ENCODE results near the gene DOCK2.

Gene DOCK2

GRCh38 chr5:169886033-169886432 lies 249.0 kb downstream of the DOCK2 start:
- H3K9me3 ChIP-seq (ENCODE audit: insufficient read depth, low read depth, low read length) = no peaks in the 10 kb centered on the region
- TF ChIP-seq CTCF (conservative IDR thresholded peaks at IDR 0.05; ENCODE audit: low read length) (no peak), EZH2phosphoT487 (IDR thresholded peaks at IDR 0.05; ENCODE audit: borderline replicate concordance) (no peak)

GRCh38 chr5:169886677-169887076 lies 249.6 kb downstream of the DOCK2 start:
- no peak for TF ChIP-seq CTCF (conservative IDR thresholded peaks at IDR 0.05; ENCODE audit: low read length)
- TF ChIP-seq EZH2phosphoT487 (IDR thresholded peaks at IDR 0.05; ENCODE audit: borderline replicate concordance) = no peak
- H4K20me1 ChIP-seq (ENCODE audit: insufficient read depth, low read length, poor library complexity, severe bottlenecking) = no peaks in the 10 kb centered on the region

More at GRCh38 chr5:169886033-169886432, 249.0 kb downstream of the DOCK2 start:
- Histone ChIP-seq H2AFZ (ENCODE audit: low read length) (no peak overlapping the region), H3K36me3 (ENCODE audit: insufficient read depth, low read length) (no peaks in the 10 kb centered on the region; the same call in 1 of the 2 replicates), H4K20me1 (ENCODE audit: insufficient read depth, low read length, poor library complexity, severe bottlenecking) (no peaks in the 10 kb centered on the region), H3K9me2 (replicated peaks; ENCODE audit: low read depth, low read length) (no peaks in the 10 kb centered on the region), H3K79me2 (ENCODE audit: insufficient read depth, low read length) (no peaks in the 10 kb centered on the region), H3K4me2 (ENCODE audit: low read depth, low read length, poor library complexity, severe bottlenecking) (no peak overlapping the region), H3K27me3 (ENCODE audit: insufficient read depth, low read length, poor library complexity, severe bottlenecking) (no peaks in the 10 kb centered on the region), H3F3A (ENCODE audit: low read depth) (no peaks in the 10 kb centered on the region), H3K9ac (ENCODE audit: low read depth, low read length, poor library complexity, severe bottlenecking) (no peak overlapping the region), H3K4me1 (ENCODE audit: insufficient read depth, low read length, poor library complexity, severe bottlenecking) (peaks cover 6% of the 10 kb centered on the region), H3K4me3 (ENCODE audit: low read length, poor library complexity, severe bottlenecking) (no peak overlapping the region)

GRCh38 chr5:169889572-169889971 lies 252.5 kb downstream of the DOCK2 start:
- H3K36me3 ChIP-seq (ENCODE audit: insufficient read depth, low read length) = no peaks in the 10 kb centered on the region; the same call in 1 of the 2 replicates
- no peaks in the 10 kb centered on the region for H3K9me3 ChIP-seq (ENCODE audit: insufficient read depth, low read depth, low read length)
- H2AFZ ChIP-seq (ENCODE audit: low read length) = no peak overlapping the region
- no peaks in the 10 kb centered on the region for H3F3A ChIP-seq (ENCODE audit: low read depth)
- no peak overlapping the region for H3K9ac ChIP-seq (ENCODE audit: low read depth, low read length, poor library complexity, severe bottlenecking)
- no peaks in the 10 kb centered on the region for H3K79me2 ChIP-seq (ENCODE audit: insufficient read depth, low read length)
- H3K27me3 ChIP-seq (ENCODE audit: insufficient read depth, low read length, poor library complexity, severe bottlenecking) = no peaks in the 10 kb centered on the region
- H3K9me2 ChIP-seq (replicated peaks; ENCODE audit: low read depth, low read length) = no peaks in the 10 kb centered on the region
- no peak overlapping the region for H3K4me3 ChIP-seq (ENCODE audit: low read length, poor library complexity, severe bottlenecking)
- H3K4me1 ChIP-seq (ENCODE audit: insufficient read depth, low read length, poor library complexity, severe bottlenecking) = no peaks in the 10 kb centered on the region
- H4K20me1 ChIP-seq (ENCODE audit: insufficient read depth, low read length, poor library complexity, severe bottlenecking) = no peaks in the 10 kb centered on the region
- H3K4me2 ChIP-seq (ENCODE audit: low read depth, low read length, poor library complexity, severe bottlenecking) = no peak overlapping the region
- TF ChIP-seq CTCF (conservative IDR thresholded peaks at IDR 0.05; ENCODE audit: low read length) = no peak
- no peak for TF ChIP-seq EZH2phosphoT487 (IDR thresholded peaks at IDR 0.05; ENCODE audit: borderline replicate concordance)

More at GRCh38 chr5:169886677-169887076, 249.6 kb downstream of the DOCK2 start:
- Histone ChIP-seq H2AFZ (ENCODE audit: low read length) (no peak overlapping the region), H3K9me3 (ENCODE audit: insufficient read depth, low read depth, low read length) (no peaks in the 10 kb centered on the region), H3K9me2 (replicated peaks; ENCODE audit: low read depth, low read length) (no peaks in the 10 kb centered on the region), H3F3A (ENCODE audit: low read depth) (no peaks in the 10 kb centered on the region), H3K79me2 (ENCODE audit: insufficient read depth, low read length) (no peaks in the 10 kb centered on the region), H3K4me3 (ENCODE audit: low read length, poor library complexity, severe bottlenecking) (no peak overlapping the region), H3K9ac (ENCODE audit: low read depth, low read length, poor library complexity, severe bottlenecking) (no peak overlapping the region), H3K4me2 (ENCODE audit: low read depth, low read length, poor library complexity, severe bottlenecking) (no peak overlapping the region), H3K4me1 (ENCODE audit: insufficient read depth, low read length, poor library complexity, severe bottlenecking) (no peaks in the 10 kb centered on the region), H3K36me3 (ENCODE audit: insufficient read depth, low read length) (no peaks in the 10 kb centered on the region; the same call in 1 of the 2 replicates), H3K27me3 (ENCODE audit: insufficient read depth, low read length, poor library complexity, severe bottlenecking) (no peaks in the 10 kb centered on the region)

All from Loucy (cell line).